Rectal smooth muscle tissue (tissue), 1 donor: ENCODE data around the gene GLYR1.

Source experiments
- H3K27ac ChIP-seq: one replicate; pipeline ENCODE4 v1.7.0; 2013; ENCODE audit warnings: low read depth, low read length, inconsistent platforms
- H3K27me3 ChIP-seq: one replicate; pipeline ENCODE4 v1.7.0; 2013; ENCODE audit warnings: low read length; ENCODE audit not compliant: control insufficient read depth, insufficient read depth
- H3K36me3 ChIP-seq: one replicate; pipeline ENCODE4 v1.7.0; 2013; ENCODE audit warnings: low read length; ENCODE audit not compliant: control insufficient read depth, insufficient read depth
- H3K4me1 ChIP-seq: one replicate; pipeline ENCODE4 v1.7.0; 2013; ENCODE audit warnings: low read length; ENCODE audit not compliant: control insufficient read depth, insufficient read depth
- H3K4me3 ChIP-seq: one replicate; pipeline ENCODE4 v1.7.0; 2013; ENCODE audit warnings: low read length
- H3K9ac ChIP-seq: one replicate; pipeline ENCODE4 v1.7.0; 2013; ENCODE audit warnings: low read length

GLYR1 gene

GRCh38 chr16:4811242-4811641 lies 35.8 kb downstream of the GLYR1 start:
- peaks cover 24% of the 10 kb centered on the region for H3K36me3 ChIP-seq
- H3K4me1 ChIP-seq = no peaks in the 10 kb centered on the region
- no peak overlapping the region for H3K4me3 ChIP-seq
- H3K9ac ChIP-seq = no peak overlapping the region
- H3K27ac ChIP-seq = no peak overlapping the region
- no peaks in the 10 kb centered on the region for H3K27me3 ChIP-seq

- H3K27ac ChIP-seq = no peak overlapping the region
- no peak overlapping the region for H3K4me3 ChIP-seq
- H3K4me1 ChIP-seq = peaks cover 7% of the 10 kb centered on the region
- H3K36me3 ChIP-seq = peaks cover 5% of the 10 kb centered on the region
- H3K27me3 ChIP-seq = no peaks in the 10 kb centered on the region
- no peak overlapping the region for H3K9ac ChIP-seq
Observed at GRCh38 chr16:4806280-4806679, 40.8 kb downstream of the GLYR1 start.

- H3K4me3 ChIP-seq = no peak overlapping the region
- no peaks in the 10 kb centered on the region for H3K27me3 ChIP-seq
- no peak overlapping the region for H3K9ac ChIP-seq
- H3K27ac ChIP-seq = no peak overlapping the region
- peaks cover 7% of the 10 kb centered on the region for H3K4me1 ChIP-seq
- H3K36me3 ChIP-seq = peaks cover 5% of the 10 kb centered on the region
Observed at GRCh38 chr16:4805231-4805630, 41.9 kb downstream of the GLYR1 start.

GRCh38 chr16:4803898-4804762 lies 43.0 kb downstream of the GLYR1 start:
- peak overlapping the region; percentile 67 for H3K27ac ChIP-seq
- H3K4me1 ChIP-seq = peaks cover 7% of the 10 kb centered on the region
- H3K36me3 ChIP-seq = peaks cover 3% of the 10 kb centered on the region
- H3K27me3 ChIP-seq = no peaks in the 10 kb centered on the region
- no peak overlapping the region for H3K4me3 ChIP-seq
- no peak overlapping the region for H3K9ac ChIP-seq

GRCh38 chr16:4803401-4803844 lies 43.7 kb downstream of the GLYR1 start:
- peak overlapping the region; percentile 87 for H3K27ac ChIP-seq
- no peak overlapping the region for H3K9ac ChIP-seq
- H3K4me3 ChIP-seq = no peak overlapping the region
- peaks cover 3% of the 10 kb centered on the region for H3K36me3 ChIP-seq
- no peaks in the 10 kb centered on the region for H3K27me3 ChIP-seq
- peaks cover 7% of the 10 kb centered on the region for H3K4me1 ChIP-seq

GRCh38 chr16:4802659-4803287 lies 44.3 kb downstream of the GLYR1 start:
- Histone ChIP-seq H3K27me3 (no peaks in the 10 kb centered on the region), H3K4me1 (peaks cover 7% of the 10 kb centered on the region), H3K9ac (no peak overlapping the region), H3K36me3 (peaks cover under 1% of the 10 kb centered on the region), H3K27ac (peak overlapping the region; percentile 87), H3K4me3 (peak overlapping the region; percentile 74)

GRCh38 chr16:4801962-4802658 lies 45.0 kb downstream of the GLYR1 start, which contains the start of gene ROGDI:
Gene ROGDI, minus strand, starts transcription at chr16:4802633. Its CDS starts 62 bp downstream, at chr16:4802571.
- Histone ChIP-seq H3K27me3 (no peaks in the 10 kb centered on the region), H3K9ac (peak within 1 kb of the TSS; percentile 69), H3K4me1 (peaks cover 7% of the 10 kb centered on the region), H3K4me3 (peak within 1 kb of the TSS; percentile 74), H3K36me3 (no peaks in the 10 kb centered on the region), H3K27ac (peak within 1 kb of the TSS; percentile 87)

- no peaks in the 10 kb centered on the region for H3K36me3 ChIP-seq
- H3K27ac ChIP-seq = peak overlapping the region; percentile 87
- peak overlapping the region; percentile 69 for H3K9ac ChIP-seq
- H3K27me3 ChIP-seq = no peaks in the 10 kb centered on the region
- H3K4me3 ChIP-seq = peak overlapping the region; percentile 74
- peaks cover 7% of the 10 kb centered on the region for H3K4me1 ChIP-seq
Observed at GRCh38 chr16:4801051-4801961, 45.8 kb downstream of the GLYR1 start.

- Histone ChIP-seq H3K27me3 (no peaks in the 10 kb centered on the region), H3K4me3 (peak overlapping the region; percentile 15), H3K9ac (no peak overlapping the region), H3K27ac (no peak overlapping the region), H3K36me3 (no peaks in the 10 kb centered on the region), H3K4me1 (peaks cover 7% of the 10 kb centered on the region)
Observed at GRCh38 chr16:4800290-4801041, 46.6 kb downstream of the GLYR1 start.

GRCh38 chr16:4799171-4799855 lies 47.8 kb downstream of the GLYR1 start:
- Histone ChIP-seq H3K36me3 (no peaks in the 10 kb centered on the region), H3K27ac (no peak overlapping the region), H3K27me3 (no peaks in the 10 kb centered on the region), H3K4me3 (no peak overlapping the region), H3K9ac (no peak overlapping the region), H3K4me1 (peaks cover 5% of the 10 kb centered on the region)

- Histone ChIP-seq H3K36me3 (no peaks in the 10 kb centered on the region), H3K4me1 (peaks cover under 1% of the 10 kb centered on the region), H3K27me3 (no peaks in the 10 kb centered on the region), H3K27ac (no peak overlapping the region), H3K4me3 (no peak overlapping the region), H3K9ac (no peak overlapping the region)
Observed at GRCh38 chr16:4798456-4798855, 48.6 kb downstream of the GLYR1 start.
